Measurements from ENCODE around the gene NCBP2. TPM values are rescaled to one million over a fixed set of nuclear protein-coding genes. Genes with fewer than 3 reads are reported as not detected.

Gene NCBP2
- total RNA-seq, 4 donors from 2014 or later = 37.8 to 54.3 (median 45.8) TPM

- intact Hi-C loops (cut with DNase I) = loop anchor here (5.0 kb wide), 1 partner anchor 129 kb away; no protein-coding TSS in a partner anchor
Measured at GRCh38 chr3:196966526-196967401, 24.4 kb upstream of the NCBP2 start.

GRCh38 chr3:196965804-196966173 lies 23.5 kb upstream of the NCBP2 start:
- Histone ChIP-seq H3K4me3 (no peak overlapping the region), H3K4me1 (peaks cover 11 to 35% (median 24%) of the 10 kb centered on the region in 4 donors), H3K36me3 (peaks cover 0 to 12% (median 5%) of the 10 kb centered on the region in 4 donors), H3K27me3 (no peaks in the 10 kb centered on the region), H3K27ac (replicated peaks in 1 of 4) (no peak overlapping the region), H3K9me3 (no peaks in the 10 kb centered on the region)
- intact Hi-C loops (cut with DNase I) = loop anchor here (5.0 kb wide), 1 partner anchor 128 kb away; no protein-coding TSS in a partner anchor
- no peak for DNase-seq (ENCODE audit: extremely low spot score)
- WGBS = 94% methylated on average over 10 of the region's 10 CpGs
- no peak for TF ChIP-seq POLR2A (IDR thresholded peaks at IDR 0.05; ENCODE audit: low read depth)
- TF ChIP-seq CTCF (IDR thresholded peaks at IDR 0.05) = no peak
- no peak for TF ChIP-seq EP300 (IDR thresholded peaks at IDR 0.05)
- TF ChIP-seq POLR2AphosphoS5 (IDR thresholded peaks at IDR 0.05) = no peak

More at GRCh38 chr3:196966526-196967401, 24.4 kb upstream of the NCBP2 start:
- Histone ChIP-seq H3K9me3 (no peaks in the 10 kb centered on the region), H3K4me1 (peaks cover 11 to 35% (median 24%) of the 10 kb centered on the region in 4 donors), H3K36me3 (peaks cover 0 to 12% (median 5%) of the 10 kb centered on the region in 4 donors), H3K4me3 (no peak overlapping the region), H3K27me3 (no peaks in the 10 kb centered on the region), H3K27ac (replicated peaks in 1 of 4) (no peak overlapping the region)
- TF ChIP-seq POLR2A (IDR thresholded peaks at IDR 0.05; ENCODE audit: low read depth) (no peak), EP300 (IDR thresholded peaks at IDR 0.05) (no peak)
- no peak for DNase-seq (ENCODE audit: extremely low spot score)
- WGBS = 81% methylated on average over 44 of the region's 47 CpGs

- intact Hi-C loops (cut with DNase I) = loop anchor here (5.0 kb wide), 1 partner anchor 128 kb away; no protein-coding TSS in a partner anchor
- H3K27ac ChIP-seq (replicated peaks in 1 of 4) = no peak overlapping the region
- DNase-seq (ENCODE audit: extremely low spot score) = no peak
- 89% methylated on average over 11 of the region's 11 CpGs for WGBS
- H3K27me3 ChIP-seq = no peaks in the 10 kb centered on the region
- no peak overlapping the region for H3K4me3 ChIP-seq
- H3K9me3 ChIP-seq = no peaks in the 10 kb centered on the region
- H3K4me1 ChIP-seq = peaks cover 11 to 34% (median 24%) of the 10 kb centered on the region in 4 donors
- TF ChIP-seq POLR2AphosphoS5 (IDR thresholded peaks at IDR 0.05) = no peak
- TF ChIP-seq POLR2A (IDR thresholded peaks at IDR 0.05; ENCODE audit: low read depth) = no peak
- TF ChIP-seq CTCF (IDR thresholded peaks at IDR 0.05) = no peak
- TF ChIP-seq EP300 (IDR thresholded peaks at IDR 0.05) = no peak
- peaks cover 0 to 12% (median 5%) of the 10 kb centered on the region in 4 donors for H3K36me3 ChIP-seq
Measured at GRCh38 chr3:196965112-196965803, 22.9 kb upstream of the NCBP2 start.

- TF ChIP-seq CTCF (IDR thresholded peaks at IDR 0.05) (no peak), POLR2AphosphoS5 (IDR thresholded peaks at IDR 0.05) (no peak), POLR2A (IDR thresholded peaks at IDR 0.05; ENCODE audit: low read depth) (no peak), EP300 (IDR thresholded peaks at IDR 0.05) (no peak)
- 88% methylated on average over 2 of the region's 2 CpGs for WGBS
- intact Hi-C loops (cut with DNase I) = no loop called here
- Histone ChIP-seq H3K27ac (replicated peaks in 1 of 4) (no peak overlapping the region), H3K4me3 (no peak overlapping the region), H3K4me1 (peaks cover 9 to 23% (median 20%) of the 10 kb centered on the region in 4 donors), H3K27me3 (no peaks in the 10 kb centered on the region), H3K9me3 (no peaks in the 10 kb centered on the region), H3K36me3 (peaks cover 0 to 12% (median 5%) of the 10 kb centered on the region in 4 donors)
- no peak for DNase-seq (ENCODE audit: extremely low spot score)
Measured at GRCh38 chr3:196963631-196963953, 21.3 kb upstream of the NCBP2 start.

All from esophagus muscularis mucosa (tissue), 4 donors.